Middle frontal gyrus (tissue), 1 donor: Measurements from ENCODE around the gene SPAG16.
"Not testable (repeated sequence)": the region's sequence is repeated elsewhere in the genome, so short reads cannot be mapped to it uniquely, and the experiment has no call there.

Experiments
- DNase-seq: peaks from one replicate; pipeline ENCODE4 v3.0.0-alpha.2; 2015; ENCODE audit warnings: low spot score; ENCODE audit errors: extremely low spot score

Gene SPAG16

DNA sequence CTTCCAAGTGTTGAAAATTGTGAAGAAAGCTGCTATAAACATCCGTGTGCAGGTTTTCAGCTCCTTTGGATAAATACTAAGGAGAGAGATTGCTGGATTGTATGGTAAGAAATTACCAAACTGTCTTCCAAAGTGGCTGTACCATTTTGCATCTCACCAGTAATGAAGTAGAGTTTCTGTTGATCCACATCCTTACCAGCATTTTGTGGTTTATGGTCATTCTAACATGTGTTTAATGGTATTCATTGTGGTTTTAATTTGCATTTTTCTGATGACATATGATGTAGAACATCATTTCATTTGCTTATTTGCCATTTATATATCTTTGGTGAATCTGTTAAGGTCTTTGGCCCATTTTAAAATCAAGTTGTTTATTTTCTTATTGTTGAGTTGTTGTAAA lies 260.7 kb downstream of the SPAG16 start:
- DNase-seq = no peak

DNA sequence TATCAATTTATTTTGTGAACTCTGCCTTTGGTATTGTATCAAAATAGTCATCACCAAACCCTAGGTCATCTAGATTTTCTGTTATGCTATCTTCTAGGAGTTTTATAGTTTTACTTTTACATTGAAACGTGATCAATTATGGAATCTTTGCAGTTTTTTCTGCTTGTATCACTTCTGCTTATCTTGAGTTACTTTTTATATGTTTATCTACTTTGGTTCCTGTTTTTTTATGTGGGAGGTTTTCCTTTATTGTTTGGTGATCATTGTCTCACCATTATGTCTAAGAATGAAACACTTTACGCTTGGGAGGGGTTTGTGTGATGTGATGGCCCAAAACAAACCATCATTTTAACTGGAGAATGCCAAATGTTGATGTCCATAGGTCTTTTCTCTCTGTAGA lies 261.2 kb downstream of the SPAG16 start:
- DNase-seq = no peak

DNA sequence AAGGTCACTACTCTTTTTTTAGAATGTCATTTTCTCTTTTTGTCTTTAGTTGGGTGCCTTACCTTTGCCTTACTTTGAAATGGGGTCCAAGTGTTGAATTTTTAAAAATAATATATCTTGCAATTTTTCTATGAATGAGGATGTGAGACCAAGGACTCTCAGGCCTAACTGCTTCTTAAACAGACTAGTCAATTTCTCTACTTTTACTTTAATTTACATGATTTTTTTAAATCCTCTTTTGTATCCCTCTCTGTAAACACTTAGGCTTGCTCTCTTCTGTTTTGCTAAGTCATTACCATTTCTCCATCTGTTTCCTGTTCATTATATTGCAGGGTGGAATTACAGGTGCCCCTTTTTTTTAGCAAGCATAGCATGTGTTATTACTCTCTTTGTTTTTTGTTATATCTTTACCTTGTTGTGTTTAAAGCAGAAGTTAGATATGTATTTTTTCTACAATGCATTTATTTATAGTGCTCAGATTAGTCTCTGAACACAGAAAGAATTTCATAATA lies 261.8 kb downstream of the SPAG16 start:
- no peak for DNase-seq

DNA sequence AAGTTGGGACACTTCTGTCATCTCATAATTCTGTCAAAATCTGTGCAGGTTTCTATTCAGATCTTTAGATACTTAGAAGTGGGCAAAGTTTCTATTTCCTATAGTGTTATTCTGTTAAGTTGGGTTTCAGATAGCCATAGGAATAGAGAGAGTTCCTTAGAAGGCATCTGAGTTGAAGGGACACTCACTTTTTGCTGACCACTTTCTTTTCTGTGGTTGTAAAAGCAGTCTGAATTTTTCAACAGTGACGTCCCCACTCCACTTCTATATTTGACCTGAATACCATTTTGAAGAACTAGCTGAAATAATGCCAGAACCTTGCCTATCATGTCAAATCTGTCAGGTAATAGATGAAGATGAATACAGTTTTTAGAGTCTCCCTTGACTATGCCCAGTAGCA lies 267.3 kb downstream of the SPAG16 start:
- no peak for DNase-seq

DNA sequence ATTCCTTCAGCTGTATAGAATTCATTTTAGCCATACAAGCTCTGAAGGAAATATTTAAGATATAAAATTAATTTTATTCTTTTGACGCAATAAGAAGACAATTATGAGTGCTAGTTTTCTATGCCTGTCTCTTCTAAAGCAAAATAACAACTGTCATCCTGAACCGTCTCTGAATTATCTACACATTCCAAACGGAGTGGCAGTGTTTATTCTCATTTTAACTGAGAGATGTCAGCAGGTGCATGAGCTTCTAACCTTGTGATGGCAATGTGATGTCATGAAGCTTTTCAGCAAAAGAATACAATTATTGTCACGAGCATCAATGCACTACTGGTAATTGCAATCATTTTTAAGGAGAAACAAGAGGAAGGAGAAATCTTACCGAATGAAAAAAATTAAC lies 274.8 kb downstream of the SPAG16 start:
- no peak for DNase-seq

DNA sequence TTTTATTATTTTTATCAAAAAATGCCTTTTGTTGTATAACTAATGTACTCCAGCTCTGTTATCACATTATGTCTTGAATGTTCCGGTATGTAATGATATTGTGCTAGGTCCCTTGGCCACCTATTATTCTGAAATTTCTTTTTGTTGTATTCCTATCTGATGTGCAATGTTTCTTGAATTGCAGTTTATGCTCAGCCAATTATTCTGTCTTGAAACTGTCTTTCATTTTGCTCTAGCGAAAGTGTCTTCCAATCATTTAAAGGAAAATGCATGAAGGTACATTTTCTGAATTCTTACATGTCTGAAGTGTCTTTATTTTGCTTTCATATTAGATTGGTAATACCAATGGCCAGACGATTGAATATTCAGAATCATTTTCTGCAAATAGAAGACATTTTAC lies 277.5 kb downstream of the SPAG16 start:
- DNase-seq = no peak

DNA sequence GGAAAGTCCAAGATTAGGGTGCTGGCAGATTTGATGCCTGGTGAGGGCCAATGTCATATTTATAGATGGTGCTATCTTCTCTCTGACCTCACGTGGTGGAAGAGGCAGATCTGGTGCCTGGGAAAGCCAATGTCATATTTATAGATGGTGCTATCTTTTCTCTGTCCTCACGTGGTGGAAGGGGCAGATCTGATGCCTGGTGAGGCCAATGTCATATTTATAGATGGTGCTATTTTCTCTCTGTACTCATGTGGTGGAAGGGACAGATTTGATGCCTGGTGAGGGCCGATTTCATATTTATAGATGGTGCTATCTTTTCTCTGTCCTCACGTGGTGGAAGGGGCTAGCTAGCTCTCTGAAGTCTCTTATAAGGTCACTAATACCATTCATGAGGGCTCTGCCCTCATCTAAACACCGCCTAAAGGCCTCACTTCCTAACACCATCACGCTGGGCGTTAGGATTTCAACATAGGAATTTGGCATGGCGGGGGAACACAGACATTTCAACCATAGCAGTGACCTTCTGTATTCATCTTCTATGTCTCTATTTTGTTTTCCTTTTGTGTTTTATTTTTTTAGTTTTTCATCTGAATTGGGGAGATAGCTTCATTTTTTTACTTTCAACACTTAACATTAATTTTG lies 278.4 kb downstream of the SPAG16 start:
- DNase-seq = no peak

DNA sequence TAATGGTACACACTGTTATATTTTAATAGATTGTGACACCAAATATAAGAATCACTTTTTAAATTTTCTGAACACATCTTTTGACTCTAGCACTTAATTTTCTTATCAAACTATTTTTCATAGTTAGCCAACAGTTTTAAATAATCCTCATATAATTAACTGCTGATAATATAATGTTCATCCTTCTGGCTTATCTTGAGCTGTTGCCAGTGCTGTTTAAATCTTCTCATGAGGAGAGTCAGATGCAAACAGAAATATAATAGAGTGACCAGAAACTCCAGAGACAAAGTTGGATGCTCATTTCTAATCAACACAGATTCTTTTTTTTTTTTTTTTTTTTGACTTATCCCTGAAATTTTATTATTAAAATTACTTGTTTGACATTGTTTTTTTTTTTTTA lies 282.6 kb downstream of the SPAG16 start:
- no peak for DNase-seq

DNA sequence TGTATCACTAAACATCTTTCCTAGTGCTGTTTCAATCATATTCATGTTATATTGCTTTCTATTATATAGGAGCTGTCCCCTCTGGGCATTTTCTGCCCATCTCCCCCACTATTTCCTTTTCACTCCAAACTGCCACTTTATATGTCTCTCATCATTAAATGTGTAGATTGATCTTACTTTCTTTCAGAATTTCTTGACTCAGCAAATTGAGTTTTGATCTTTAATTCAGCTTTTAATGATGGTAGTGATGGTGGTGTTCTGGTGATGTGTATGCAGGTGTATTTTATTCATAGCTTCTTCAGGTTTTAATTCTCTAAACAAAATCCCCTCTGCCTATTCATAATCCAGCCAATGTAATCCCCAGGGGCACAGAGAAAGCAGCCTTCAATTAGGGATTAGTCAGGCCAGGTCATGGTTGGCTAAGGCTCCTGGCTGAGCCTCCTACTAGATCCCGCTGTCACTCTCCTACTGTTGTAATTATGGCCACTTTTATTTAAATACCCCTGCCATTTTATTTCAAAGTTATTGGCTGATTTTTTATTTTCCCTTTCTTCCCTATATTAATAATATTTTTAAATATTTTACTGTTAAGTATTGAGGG lies 325.4 kb downstream of the SPAG16 start:
- DNase-seq = no peak

DNA sequence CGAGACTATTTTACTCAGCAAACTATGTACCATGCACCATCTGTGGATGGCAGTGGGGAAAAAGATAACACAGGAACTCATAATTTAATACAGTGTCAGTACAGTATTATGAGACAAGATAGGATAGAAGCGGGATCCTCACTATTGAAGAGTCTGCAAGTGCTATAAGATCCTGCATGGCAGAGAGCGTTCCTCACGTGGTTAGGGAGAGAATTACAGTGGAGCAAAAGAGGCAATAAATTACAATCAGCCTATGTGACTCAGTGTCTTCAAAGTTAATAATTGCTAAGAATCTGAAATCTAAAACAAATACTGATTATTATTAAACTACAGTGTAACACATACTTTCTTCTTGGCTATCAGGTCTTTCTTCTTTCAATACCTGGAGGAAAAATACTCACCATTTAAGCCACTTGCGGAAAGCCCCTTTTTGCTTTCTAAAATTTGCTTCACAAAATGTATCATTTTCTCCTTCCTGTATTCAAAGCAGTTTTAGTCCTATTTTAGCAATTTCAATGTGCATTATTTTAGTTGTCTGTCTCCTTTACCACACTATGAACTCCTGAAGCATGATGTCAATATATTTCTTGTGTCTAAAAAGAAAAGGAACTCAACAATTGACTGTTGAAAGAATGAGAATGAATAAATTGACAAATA lies 342.9 kb downstream of the SPAG16 start:
- no peak for DNase-seq

DNA sequence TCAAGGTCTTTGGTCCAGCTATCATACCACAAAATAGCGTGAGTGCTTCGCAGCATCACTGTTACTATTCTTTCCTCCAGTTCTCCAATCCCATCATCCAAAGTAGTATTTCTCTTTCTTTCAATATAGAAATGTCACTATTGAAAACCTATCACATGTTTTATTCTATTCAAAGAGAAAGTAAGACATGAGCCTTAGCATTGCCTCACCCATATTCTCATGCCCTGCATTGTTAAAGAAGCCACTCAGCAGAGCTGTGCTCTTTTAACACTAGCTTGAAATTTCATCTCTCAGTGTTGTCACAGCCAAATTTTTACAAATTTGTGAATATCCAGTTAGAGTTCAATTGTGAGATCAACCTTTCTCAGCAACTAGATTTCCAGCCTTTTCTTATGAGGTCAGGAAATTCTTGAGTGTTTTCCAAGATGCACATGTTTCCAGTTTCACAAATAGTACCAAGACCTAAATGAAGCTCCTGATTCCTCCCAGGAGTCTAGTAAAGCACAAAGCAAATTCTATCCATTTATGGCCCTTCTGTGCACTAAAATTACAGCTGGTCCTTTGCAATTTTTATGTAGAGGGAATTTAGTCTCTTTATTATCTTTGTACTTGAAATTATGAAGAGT lies 343.7 kb downstream of the SPAG16 start:
- DNase-seq = no peak

DNA sequence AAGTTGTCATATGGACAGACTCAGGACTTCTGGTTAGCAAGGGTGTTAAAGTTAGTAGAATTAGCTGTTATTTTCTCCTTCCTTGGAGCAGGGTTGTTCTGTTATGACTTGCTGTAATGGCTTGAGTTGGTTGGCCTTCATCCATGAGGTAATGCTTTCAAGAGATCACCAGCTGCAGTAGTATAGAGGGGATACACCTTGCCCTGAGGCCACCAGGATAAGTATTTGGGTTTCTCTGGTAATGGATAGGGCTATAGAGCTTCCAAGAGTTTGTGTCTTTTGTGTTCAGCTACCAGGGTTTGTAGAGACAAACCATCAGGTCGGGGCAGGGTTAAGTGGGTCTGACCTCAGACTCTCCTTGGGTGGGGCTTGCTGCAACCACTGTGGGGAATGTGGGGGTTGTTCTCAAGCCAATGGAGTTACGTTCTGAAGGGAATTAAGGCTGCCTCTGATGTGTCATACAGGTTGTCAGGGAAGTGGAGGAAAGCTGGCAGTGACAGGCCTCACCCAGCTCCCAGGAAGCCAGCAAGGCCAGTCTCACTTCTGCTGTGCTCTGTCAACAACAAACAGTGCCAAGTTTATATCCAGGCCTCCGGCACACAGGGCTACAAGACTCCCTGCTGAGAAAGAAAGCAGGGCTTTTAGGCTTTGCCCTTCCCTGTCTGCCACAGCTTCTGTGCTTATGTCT lies 356.6 kb downstream of the SPAG16 start:
- DNase-seq = no peak

DNA sequence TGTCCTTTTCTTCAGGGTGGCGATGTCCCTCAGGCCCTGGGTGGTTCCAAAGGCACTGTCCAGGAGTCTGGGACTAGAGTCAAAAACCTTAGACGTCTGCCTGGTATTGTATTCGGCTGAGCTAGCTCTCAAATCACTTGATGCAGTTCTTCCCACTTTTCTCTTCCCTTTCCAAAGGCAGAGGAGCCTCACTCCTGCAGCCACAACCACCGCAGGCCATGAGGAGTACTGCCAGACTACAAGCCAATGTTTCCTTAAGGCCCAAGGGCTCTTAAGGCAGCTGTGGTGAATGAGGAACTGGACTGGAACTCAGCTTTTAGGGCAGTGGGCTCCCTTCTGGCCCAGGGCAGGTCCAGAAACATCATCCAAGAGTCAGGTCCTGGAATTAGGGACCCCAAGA lies 360.7 kb downstream of the SPAG16 start:
- no peak for DNase-seq

DNA sequence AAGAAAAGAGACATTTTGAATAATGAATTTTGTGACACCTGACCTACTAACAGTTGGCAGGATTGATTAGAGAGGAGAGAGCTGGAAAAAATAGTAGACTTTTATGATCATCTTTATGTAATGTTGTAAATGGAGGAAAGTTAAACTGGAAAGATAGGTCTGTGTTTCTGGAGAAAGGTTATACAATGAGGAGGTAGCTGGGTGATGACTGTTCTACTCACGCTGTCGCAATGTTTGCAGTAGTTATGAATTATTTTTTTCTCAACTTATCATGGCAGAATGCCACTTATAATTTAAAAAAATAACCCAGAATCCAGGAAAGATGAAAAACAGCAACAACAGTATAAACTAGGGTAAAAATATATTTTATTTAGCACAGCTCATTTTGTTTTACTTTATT lies 364.9 kb downstream of the SPAG16 start:
- no peak for DNase-seq

DNA sequence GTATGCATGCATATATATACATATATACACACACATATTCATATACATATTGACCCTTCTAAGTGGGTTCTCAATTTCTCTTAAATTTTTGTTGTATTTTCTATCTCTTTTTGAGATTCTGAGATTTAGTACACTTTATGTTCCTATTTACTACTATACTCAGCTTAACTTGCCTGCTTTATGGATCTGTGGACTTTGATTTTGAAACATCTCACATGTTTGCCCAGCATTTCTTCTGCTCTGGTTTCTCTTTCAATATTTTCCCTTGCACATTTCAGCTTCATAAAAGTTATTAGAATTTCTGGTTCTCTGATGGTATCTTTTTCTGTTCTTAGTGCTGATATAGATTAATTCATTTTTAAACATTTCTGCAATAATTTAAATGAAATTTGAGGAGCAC lies 380.6 kb downstream of the SPAG16 start:
- DNase-seq = no peak

DNA sequence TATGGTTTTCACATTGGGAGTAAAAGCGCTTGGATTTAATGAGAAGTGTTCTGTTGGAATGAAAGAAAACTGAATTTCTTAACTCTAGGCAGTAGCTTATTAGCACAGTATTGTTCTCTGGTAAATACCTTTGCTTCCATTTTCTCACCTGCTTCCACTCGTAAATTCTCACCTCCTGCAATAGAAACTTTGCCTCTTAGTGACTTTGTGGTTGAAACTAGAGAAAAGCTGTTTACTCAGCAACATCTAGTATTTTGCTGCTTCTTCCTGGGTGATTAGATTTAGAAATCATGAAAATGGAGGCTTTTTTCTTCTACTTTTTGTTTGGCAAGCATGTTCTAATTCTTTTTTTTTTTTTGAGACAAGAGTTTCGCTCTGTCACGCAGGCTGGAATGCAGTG lies 385.4 kb downstream of the SPAG16 start:
- DNase-seq = no peak

DNA sequence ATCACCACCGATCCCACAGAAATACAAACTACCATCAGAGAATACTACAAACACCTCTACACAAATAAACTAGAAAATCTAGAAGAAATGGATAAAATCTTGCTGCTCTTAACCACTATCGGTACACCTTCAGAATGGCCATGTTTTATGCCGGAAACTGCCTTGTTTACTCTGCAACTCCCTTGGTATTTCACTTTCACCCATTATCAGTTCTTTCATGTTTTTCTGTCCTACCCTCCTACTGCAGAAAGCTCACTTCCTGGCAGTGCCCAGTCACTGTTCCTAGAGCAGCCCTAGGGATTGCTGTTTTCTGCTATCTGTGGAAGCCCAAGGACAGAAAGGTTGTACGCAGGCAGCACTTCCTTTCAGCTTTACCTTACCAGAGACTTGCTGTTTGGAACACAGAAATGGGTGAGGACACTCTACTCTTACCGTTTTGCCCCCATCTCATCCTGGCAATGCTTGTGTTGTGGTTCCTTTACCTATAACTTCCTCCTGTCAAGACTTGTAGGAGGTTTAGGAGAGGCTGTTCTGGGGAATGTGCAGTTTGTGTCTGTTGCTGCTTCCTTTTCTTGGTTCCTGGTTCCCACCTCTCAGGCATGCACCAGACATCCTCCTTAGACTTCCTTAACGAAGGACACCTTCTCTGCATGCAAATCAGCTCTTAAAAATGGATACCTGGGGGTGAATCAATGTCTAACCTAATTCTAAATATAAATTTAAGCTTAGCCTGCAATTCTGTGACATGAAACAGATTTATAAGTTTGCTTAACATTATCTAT lies 394.4 kb downstream of the SPAG16 start:
- no peak for DNase-seq

DNA sequence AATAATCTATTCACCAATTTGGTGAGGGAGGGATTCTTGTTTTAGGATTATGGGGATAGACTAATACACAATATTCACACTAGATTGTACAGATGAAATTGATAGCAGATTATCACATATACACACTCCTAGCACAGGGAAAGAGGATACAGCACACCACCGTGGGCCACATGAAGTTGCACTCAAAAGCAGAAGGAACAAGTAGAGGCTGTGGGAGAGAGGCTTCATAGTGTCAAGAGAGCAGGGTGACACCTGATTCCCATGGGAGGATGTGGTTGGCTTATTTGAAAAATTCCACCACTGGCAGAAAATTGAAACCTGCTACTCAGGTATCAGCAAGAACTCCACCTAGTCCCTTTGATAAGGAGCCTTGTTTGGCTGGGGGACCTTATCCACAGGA lies 395.6 kb downstream of the SPAG16 start:
- DNase-seq = no peak

DNA sequence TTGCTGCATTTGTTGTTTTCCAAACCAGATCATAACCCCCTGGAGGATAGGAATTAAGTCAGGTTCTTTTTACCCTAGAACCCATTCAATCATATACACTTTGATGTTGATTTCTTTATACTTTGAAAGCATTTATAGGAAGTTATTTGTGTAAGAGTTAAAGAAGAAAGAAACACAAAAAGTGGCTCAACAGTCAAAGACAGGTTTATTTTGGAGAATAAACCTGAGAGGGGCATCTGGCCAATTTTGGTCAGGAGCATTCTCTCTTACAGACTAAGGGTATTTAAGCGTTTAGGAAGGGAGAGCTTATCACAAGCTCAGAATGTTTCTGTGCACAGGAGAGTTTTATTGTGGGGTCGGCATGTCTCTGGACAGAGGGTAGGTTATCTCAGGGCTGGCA lies 398.0 kb downstream of the SPAG16 start:
- no peak for DNase-seq

DNA sequence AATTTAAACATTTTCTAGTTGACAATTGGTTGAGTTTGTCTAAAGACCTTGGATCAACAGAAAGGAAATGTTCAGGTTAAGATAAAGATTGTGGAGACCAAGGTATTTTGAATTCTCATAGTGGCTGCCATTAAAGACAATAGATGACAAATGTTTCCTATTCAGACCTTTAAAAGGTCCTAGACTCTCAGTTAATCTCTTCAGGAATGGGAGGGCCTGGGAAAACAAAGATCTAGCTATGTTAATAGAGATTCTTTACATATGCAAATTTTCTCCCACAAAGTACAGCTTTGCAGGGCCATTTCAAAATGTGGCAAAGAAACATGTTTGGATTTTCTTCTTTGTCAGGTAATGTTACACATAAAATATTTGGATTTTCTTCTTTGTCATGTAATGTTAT lies 403.9 kb downstream of the SPAG16 start:
- no peak for DNase-seq

DNA sequence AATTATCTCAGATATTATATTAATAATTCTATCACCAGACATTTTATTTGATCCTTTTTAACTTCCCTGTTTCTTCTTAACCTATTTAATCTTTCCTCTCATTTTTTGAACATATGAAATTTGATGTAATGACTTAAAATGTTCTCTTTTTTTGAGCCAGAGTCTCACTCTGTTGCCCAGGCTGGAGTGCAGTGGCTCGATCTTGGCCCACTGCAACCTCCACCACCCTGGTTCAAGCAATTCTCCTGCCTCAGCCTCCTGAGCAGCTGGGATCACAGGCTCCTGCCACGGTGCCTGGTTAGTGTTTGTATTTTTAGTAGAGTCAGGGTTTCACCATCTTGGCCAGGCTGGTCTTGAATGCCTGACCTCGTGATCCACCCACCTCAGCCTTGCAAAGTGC lies 404.6 kb downstream of the SPAG16 start:
- not testable (repeated sequence) for DNase-seq
